Breast epithelium (tissue), 4 donors: ENCODE results near the gene CAPN15. TPM values are rescaled to one million over a fixed set of nuclear protein-coding genes. Genes with fewer than 3 reads are reported as not detected.

ENCODE experiments used
- DNase-seq, 2 donors: peaks; one replicate each; pipeline ENCODE4 v3.0.0-alpha.2; 2019; ENCODE audit warnings: low spot score in 2 of 2
- H3K27ac ChIP-seq, 2 donors: fragments of 200-600 bp; sonication (generic) in 1 of 2; one replicate each; pipeline ENCODE4 v1.5.1; 2016 to 2019; ENCODE audit warnings: mild to moderate bottlenecking in 1 of 2
- H3K27me3 ChIP-seq, 2 donors: fragments of 200-600 bp; sonication (generic) in 1 of 2; one replicate each; pipeline versions ENCODE4 v1.5.1 to v1.6.0; 2017 to 2019; ENCODE audit warnings: control low read depth in 1 of 2, mild to moderate bottlenecking in 1 of 2
- H3K36me3 ChIP-seq: fragments of 200-600 bp; one replicate; pipeline ENCODE4 v1.5.1; 2019
- H3K4me1 ChIP-seq, 2 donors: fragments of 200-600 bp; sonication (generic); one replicate each; pipeline ENCODE4 v1.5.1; 2016 to 2019; ENCODE audit warnings: control low read depth in 1 of 2
- H3K4me3 ChIP-seq, 3 donors: fragments of 200-600 bp; sonication (generic); 1 replicate in 2 of 3; 2 replicates in 1 of 3; pipeline ENCODE4 v1.5.1; 2016 to 2019; ENCODE audit warnings: mild to moderate bottlenecking in 3 of 3, moderate library complexity in 2 of 3
- H3K9me3 ChIP-seq, 2 donors: fragments of 200-600 bp; sonication (generic) in 1 of 2; one replicate each; pipeline ENCODE4 v1.5.1; 2016 to 2019; ENCODE audit warnings: control low read depth in 1 of 2
- CTCF ChIP-seq, 3 donors: fragments of 450-650 bp; IDR thresholded peaks; one replicate each; pipeline ENCODE4 v1.5.1; 2016 to 2017; ENCODE audit warnings: antibody characterized with exemption in 3 of 3, mild to moderate bottlenecking in 3 of 3, moderate library complexity in 3 of 3
- POLR2A ChIP-seq: fragments of 450-650 bp; IDR thresholded peaks from one replicate; pipeline ENCODE4 v1.6.1; 2016; ENCODE audit warnings: antibody characterized with exemption, mild to moderate bottlenecking, moderate library complexity
- POLR2AphosphoS5 ChIP-seq, 3 donors: sonication (generic); formaldehyde crosslinking; IDR thresholded peaks; one replicate each; pipeline ENCODE4 v1.6.1; 2017; ENCODE audit warnings: antibody characterized with exemption in 3 of 3
- intact Hi-C: fragments of 100-400 bp; cut with DNase I; formaldehyde crosslinking; loops from one replicate; pipeline ENCODE4 v1.15.1; 2023; ENCODE audit warnings: low total_unique reads
- total RNA-seq, 3 donors: library from RNA; depleted of rRNA; stranded (reverse); fragments of >200 nt; gene quantifications; one replicate each; pipeline ENCODE4 v1.1.0, GENCODE V29; 2016

Gene CAPN15
- total RNA-seq, 3 donors from 2014 or later: 15.4 to 27.2 (median 15.5) TPM

DNA sequence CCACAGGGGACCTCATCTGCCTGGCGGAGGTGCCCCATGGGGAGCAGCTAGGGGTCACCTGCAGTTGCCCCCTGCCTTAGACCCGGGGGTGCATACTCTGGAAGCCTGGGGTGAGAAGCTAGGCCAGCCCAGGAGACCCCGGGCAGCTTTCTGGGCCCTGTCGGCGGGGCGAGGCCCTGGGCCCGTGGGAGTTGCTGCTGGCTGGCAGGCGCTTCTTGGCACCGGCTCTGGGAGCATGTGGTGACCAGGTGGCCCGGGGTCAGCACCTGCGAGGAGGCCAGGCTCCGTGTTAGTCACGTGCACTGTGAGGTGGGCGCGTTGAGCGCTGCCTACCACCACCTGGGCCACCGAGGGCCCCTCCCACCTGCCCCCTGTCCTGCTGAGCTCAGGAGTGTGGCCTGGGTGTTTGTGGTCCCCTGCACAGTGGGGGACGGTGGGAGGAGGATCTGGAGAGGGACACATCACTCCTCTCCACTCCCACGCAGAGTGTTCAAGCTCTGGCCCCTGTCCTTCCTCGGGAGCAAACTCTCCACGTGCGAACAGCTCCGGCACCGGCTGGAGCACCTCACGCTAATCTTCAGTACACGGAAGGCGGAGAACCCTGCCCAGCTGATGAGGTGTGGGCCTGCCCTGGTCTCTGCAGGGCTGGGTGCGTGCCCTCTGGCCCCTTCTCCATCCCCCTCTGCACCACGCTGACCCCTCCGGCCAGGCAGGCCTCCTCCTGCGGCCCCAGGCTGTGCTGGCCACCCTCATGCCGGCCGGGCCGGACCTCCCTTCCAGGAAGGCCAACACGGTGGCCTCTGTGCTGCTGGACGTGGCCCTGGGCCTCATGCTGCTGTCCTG is 48.1 kb downstream of the CAPN15 start:
- TF ChIP-seq CTCF (IDR thresholded peaks at IDR 0.05): no peak
- no peak for TF ChIP-seq POLR2AphosphoS5 (IDR thresholded peaks at IDR 0.05)
- no peak for TF ChIP-seq POLR2A
- H3K27me3 ChIP-seq: no peaks in the 10 kb centered on the region
- H3K27ac ChIP-seq: no peak overlapping the region
- H3K9me3 ChIP-seq: no peaks in the 10 kb centered on the region
- H3K4me3 ChIP-seq: no peak overlapping the region
- H3K4me1 ChIP-seq: no peaks in the 10 kb centered on the region
- DNase-seq: no peak
- intact Hi-C loops: no loop called here
- no peaks in the 10 kb centered on the region for H3K36me3 ChIP-seq

DNA sequence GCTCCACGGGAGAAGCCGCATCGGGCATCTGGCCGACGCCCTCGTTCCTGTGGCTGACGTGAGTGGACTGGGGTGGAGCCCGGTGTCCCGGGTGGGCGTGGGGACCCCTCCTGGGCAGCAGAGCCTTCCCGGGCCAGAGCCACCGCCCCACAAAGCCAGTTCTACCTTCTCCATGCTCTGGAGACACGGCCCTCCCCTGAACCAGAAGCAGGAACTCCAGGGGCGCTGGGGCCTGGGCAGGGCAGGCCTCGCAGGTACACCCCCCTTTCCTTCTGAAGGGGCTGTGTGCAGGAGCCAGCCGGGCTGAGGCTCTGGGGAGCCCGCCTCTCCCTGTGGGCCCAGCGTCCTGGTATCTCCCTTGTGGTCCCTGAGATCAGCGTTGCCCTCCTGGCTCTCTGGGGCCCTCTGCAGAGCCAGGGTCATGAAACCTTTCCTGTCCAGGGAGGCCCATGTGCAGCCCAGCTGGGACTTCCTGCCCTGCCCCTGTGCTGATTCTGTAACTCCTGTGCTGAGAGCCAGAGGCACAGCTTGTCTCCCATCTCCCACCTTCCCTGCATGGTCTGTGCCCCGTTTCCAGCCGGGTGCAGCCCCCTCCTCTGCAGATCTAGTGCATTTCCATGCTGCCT is 48.8 kb downstream of the CAPN15 start:
- no peaks in the 10 kb centered on the region for H3K27me3 ChIP-seq
- no peaks in the 10 kb centered on the region for H3K4me1 ChIP-seq
- no peak for TF ChIP-seq CTCF (IDR thresholded peaks at IDR 0.05)
- no peak for TF ChIP-seq POLR2AphosphoS5 (IDR thresholded peaks at IDR 0.05)
- TF ChIP-seq POLR2A: no peak
- H3K27ac ChIP-seq: no peak overlapping the region
- H3K36me3 ChIP-seq: no peaks in the 10 kb centered on the region
- no peak overlapping the region for H3K4me3 ChIP-seq
- intact Hi-C loops: no loop called here
- DNase-seq: no peak
- no peaks in the 10 kb centered on the region for H3K9me3 ChIP-seq

GRCh38 chr16:576823-577201 is 49.3 kb downstream of the CAPN15 start:
- Histone ChIP-seq H3K4me3 (no peak overlapping the region), H3K9me3 (no peaks in the 10 kb centered on the region), H3K27me3 (no peaks in the 10 kb centered on the region), H3K36me3 (no peaks in the 10 kb centered on the region), H3K27ac (no peak overlapping the region), H3K4me1 (no peaks in the 10 kb centered on the region)
- no peak for TF ChIP-seq POLR2AphosphoS5 (IDR thresholded peaks at IDR 0.05)
- TF ChIP-seq CTCF (IDR thresholded peaks at IDR 0.05): no peak
- no peak for TF ChIP-seq POLR2A
- intact Hi-C loops: no loop called here
- no peak for DNase-seq

- Histone ChIP-seq H3K4me1 (no peaks in the 10 kb centered on the region), H3K27ac (no peak overlapping the region), H3K4me3 (no peak overlapping the region), H3K9me3 (no peaks in the 10 kb centered on the region), H3K36me3 (no peaks in the 10 kb centered on the region), H3K27me3 (no peaks in the 10 kb centered on the region)
- TF ChIP-seq POLR2A (no peak), POLR2AphosphoS5 (IDR thresholded peaks at IDR 0.05) (no peak), CTCF (IDR thresholded peaks at IDR 0.05) (no peak)
- intact Hi-C loops: no loop called here
- DNase-seq: no peak
These were observed 50.3 kb downstream of the CAPN15 start for GRCh38 chr16:577796-578195.

DNA sequence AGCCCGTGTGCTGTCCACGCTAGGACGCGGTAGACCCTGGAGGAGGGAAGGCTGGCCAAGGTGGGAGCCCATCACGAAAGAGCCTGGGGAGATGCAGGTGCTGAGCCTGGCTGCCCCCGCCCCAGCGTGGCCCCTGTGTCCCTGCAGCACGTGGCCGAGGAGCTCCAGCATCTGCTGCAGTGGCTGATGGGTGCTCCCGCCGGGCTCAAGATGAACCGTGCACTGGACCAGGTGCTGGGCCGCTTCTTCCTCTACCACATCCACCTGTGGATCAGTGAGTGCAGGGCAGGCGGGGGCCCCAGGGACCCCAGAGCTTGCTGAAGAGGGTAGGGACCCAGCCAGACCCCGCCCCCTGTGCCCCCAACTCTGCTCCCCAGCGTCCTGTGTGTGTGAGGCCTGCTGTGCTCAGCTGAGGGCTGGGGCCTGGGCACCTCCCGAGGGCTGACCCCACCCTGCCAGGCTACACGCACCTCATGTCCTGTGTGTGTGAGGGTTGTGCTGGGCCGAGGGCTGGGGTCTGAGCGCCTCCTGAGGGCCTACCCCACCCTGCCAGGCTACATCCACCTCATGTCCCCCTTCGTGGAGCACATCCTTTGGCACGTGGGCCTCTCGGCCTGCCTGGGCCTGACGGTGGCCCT is 50.8 kb downstream of the CAPN15 start:
- Histone ChIP-seq H3K9me3 (no peaks in the 10 kb centered on the region), H3K27ac (no peak overlapping the region), H3K36me3 (no peaks in the 10 kb centered on the region), H3K4me3 (no peak overlapping the region), H3K27me3 (no peaks in the 10 kb centered on the region), H3K4me1 (no peaks in the 10 kb centered on the region)
- intact Hi-C loops: no loop called here
- no peak for TF ChIP-seq CTCF (IDR thresholded peaks at IDR 0.05)
- no peak for TF ChIP-seq POLR2AphosphoS5 (IDR thresholded peaks at IDR 0.05)
- TF ChIP-seq POLR2A: no peak
- DNase-seq: no peak
